Measurements from ENCODE around the gene HADHA. TPM values are rescaled to one million over a fixed set of nuclear protein-coding genes. Genes with fewer than 3 reads are reported as not detected.
A peak's percentile ranks its signal among the peaks of the same experiment; 100 is the strongest.

HADHA gene
- total and polyA plus RNA-seq, 4 experiments from 2014 or later: 89.1 to 126 (median 107) TPM

DNA sequence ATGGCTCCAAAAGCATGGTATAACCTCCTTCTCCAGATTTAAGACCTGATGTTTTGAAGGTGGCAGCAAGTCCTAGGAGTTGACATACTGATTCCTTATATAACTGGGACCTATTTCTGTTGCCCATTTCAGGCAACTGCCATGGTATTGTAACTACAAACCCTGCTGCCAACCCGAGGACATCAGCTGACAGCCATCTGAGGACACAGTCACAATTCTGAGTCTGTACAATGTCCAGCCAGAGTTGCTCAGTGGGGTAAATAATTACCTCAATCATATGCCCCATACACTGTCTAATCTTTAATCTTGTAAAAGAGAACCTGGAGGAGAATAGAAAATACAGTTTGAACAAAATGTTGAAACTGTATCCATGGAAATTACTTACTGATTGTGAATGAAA lies 80.2 kb downstream of the HADHA start:
- Mint-ChIP-seq H3K9me3 (no peaks in the 10 kb centered on the region), H3K27ac (no peak overlapping the region), H3K36me3 (no peaks in the 10 kb centered on the region), H3K27me3 (peaks cover 0 to 2% of the 10 kb centered on the region in 2 donors), H3K4me3 (no peak overlapping the region), H3K4me1 (no peaks in the 10 kb centered on the region)
- Histone ChIP-seq H3K27me3 (ENCODE audit: insufficient read depth, low read length) (no peaks in the 10 kb centered on the region), H3K4me3 (ENCODE audit: low read length in 2 of 2) (no peak overlapping the region), H3K4me1 (ENCODE audit: insufficient read depth, low read length) (no peaks in the 10 kb centered on the region), H3K9me3 (ENCODE audit: control insufficient read depth in 1 of 2, low read length in 2 of 2) (no peaks in the 10 kb centered on the region), H3K36me3 (ENCODE audit: insufficient read depth, low read length) (no peaks in the 10 kb centered on the region), H3K27ac (ENCODE audit: low read depth, low read length) (no peak overlapping the region)
- CTCF ChIA-PET (ENCODE audit: partially characterized antibody): no interaction called here
- POLR2A ChIA-PET (ENCODE audit: partially characterized antibody): no interaction called here
- intact Hi-C loops (cut with micrococcal nuclease): no loop called here
- DNase-seq: no peak

DNA sequence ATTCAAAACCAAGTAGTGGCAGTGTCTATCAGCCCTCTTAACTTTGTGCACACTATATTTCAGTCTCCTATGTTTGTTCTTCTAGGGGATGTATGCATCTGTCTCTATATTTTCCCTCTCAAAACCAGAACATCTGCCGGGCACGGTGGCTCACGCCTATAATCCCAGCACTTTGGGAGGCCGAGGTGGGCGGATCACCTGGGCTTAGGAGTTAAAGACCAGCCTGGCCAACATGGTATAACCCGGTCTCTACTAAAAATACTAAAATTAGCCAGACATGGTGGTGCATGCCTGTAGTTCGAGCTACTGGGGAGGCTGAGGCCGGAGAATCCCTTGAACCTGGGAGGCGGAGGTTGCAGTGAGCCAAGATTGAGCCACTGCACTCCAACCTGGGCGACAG lies 81.5 kb downstream of the HADHA start:
- Histone ChIP-seq H3K4me3 (ENCODE audit: low read length in 2 of 2) (no peak overlapping the region), H3K27ac (ENCODE audit: low read depth, low read length) (no peak overlapping the region), H3K36me3 (ENCODE audit: insufficient read depth, low read length) (no peaks in the 10 kb centered on the region), H3K4me1 (ENCODE audit: insufficient read depth, low read length) (no peaks in the 10 kb centered on the region), H3K27me3 (ENCODE audit: insufficient read depth, low read length) (no peaks in the 10 kb centered on the region), H3K9me3 (ENCODE audit: control insufficient read depth in 1 of 2, low read length in 2 of 2) (no peaks in the 10 kb centered on the region)
- no peak for DNase-seq
- H3K27me3 Mint-ChIP-seq: peaks cover 0 to 2% of the 10 kb centered on the region in 2 donors
- H3K9me3 Mint-ChIP-seq: no peaks in the 10 kb centered on the region
- no peak overlapping the region for H3K4me3 Mint-ChIP-seq
- POLR2A ChIA-PET (ENCODE audit: partially characterized antibody): no interaction called here
- H3K4me1 Mint-ChIP-seq: no peaks in the 10 kb centered on the region
- CTCF ChIA-PET (ENCODE audit: partially characterized antibody): no interaction called here
- H3K27ac Mint-ChIP-seq: no peak overlapping the region
- intact Hi-C loops (cut with micrococcal nuclease): no loop called here
- H3K36me3 Mint-ChIP-seq: no peaks in the 10 kb centered on the region

DNA sequence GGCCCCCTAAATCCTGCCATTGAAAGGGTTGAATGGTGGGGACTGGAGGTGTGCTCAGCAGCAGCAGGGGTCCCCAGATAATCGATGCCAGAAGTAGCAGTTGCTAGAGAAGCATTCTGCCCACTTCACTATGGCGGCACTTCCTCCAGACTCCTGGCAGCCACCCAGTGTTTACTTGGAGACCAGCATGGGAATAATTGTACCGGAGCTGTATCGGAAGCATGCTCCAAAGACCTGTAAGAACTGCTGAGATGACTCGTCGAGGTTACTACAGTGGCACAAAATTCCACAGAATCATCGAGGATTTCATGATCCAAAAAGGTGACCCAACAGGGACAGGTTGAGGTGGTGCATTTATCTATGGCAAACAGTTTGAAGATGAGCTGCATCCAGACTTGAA lies 82.5 kb downstream of the HADHA start:
- no peak overlapping the region for H3K4me3 Mint-ChIP-seq
- H3K27ac Mint-ChIP-seq: no peak overlapping the region
- no peak overlapping the region for H3K4me3 ChIP-seq (ENCODE audit: low read length in 2 of 2)
- no peaks in the 10 kb centered on the region for H3K27me3 ChIP-seq (ENCODE audit: insufficient read depth, low read length)
- DNase-seq: no peak
- no peaks in the 10 kb centered on the region for H3K4me1 ChIP-seq (ENCODE audit: insufficient read depth, low read length)
- intact Hi-C loops (cut with micrococcal nuclease): no loop called here
- no peaks in the 10 kb centered on the region for H3K9me3 Mint-ChIP-seq
- ChIA-PET CTCF (ENCODE audit: partially characterized antibody) (no interaction called here), POLR2A (ENCODE audit: partially characterized antibody) (no interaction called here)
- no peaks in the 10 kb centered on the region for H3K4me1 Mint-ChIP-seq
- H3K27me3 Mint-ChIP-seq: peaks cover 0 to 2% of the 10 kb centered on the region in 2 donors
- H3K27ac ChIP-seq (ENCODE audit: low read depth, low read length): no peak overlapping the region
- H3K36me3 Mint-ChIP-seq: no peaks in the 10 kb centered on the region
- H3K9me3 ChIP-seq (ENCODE audit: control insufficient read depth in 1 of 2, low read length in 2 of 2): no peaks in the 10 kb centered on the region
- H3K36me3 ChIP-seq (ENCODE audit: insufficient read depth, low read length): no peaks in the 10 kb centered on the region

DNA sequence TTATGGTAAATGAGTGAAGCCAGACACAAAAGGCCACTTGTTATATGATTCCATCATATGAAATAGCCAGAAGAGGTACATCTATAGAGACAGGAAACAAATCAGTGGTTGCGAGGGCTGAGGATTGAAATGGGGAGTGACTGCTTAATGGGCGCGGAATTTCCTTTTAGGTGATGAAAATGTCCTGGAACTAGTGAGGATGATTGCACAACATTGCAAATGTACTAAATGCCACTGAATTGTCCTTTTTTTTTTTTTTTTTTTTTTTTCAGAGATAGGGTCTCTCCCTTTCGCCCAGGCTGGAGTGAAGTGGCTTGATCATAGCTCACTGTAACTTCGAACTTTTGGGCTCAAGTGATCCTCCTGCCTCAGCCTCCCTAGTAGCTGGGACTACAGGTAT lies 86.9 kb downstream of the HADHA start:
- peaks cover 0 to 4% of the 10 kb centered on the region in 2 donors for H3K27me3 Mint-ChIP-seq
- H3K27ac ChIP-seq (ENCODE audit: low read depth, low read length): no peak overlapping the region
- H3K36me3 Mint-ChIP-seq: no peaks in the 10 kb centered on the region
- ChIA-PET POLR2A (ENCODE audit: partially characterized antibody) (no interaction called here), CTCF (ENCODE audit: partially characterized antibody) (interaction anchor here (1.4 kb wide), 1 partner anchor 166 kb away, joined by 5 read pairs; no protein-coding TSS in a partner anchor)
- peaks cover 0 to 2% (median 0%) of the 10 kb centered on the region in 8 donors for H3K9me3 Mint-ChIP-seq
- no peaks in the 10 kb centered on the region for H3K36me3 ChIP-seq (ENCODE audit: insufficient read depth, low read length)
- H3K4me3 Mint-ChIP-seq: no peak overlapping the region
- no peak overlapping the region for H3K4me3 ChIP-seq (ENCODE audit: low read length in 2 of 2)
- H3K4me1 Mint-ChIP-seq: no peaks in the 10 kb centered on the region
- no peaks in the 10 kb centered on the region for H3K9me3 ChIP-seq (ENCODE audit: control insufficient read depth in 1 of 2, low read length in 2 of 2)
- intact Hi-C loops (cut with micrococcal nuclease): no loop called here
- no peak overlapping the region for H3K27ac Mint-ChIP-seq
- no peak for DNase-seq
- H3K4me1 ChIP-seq (ENCODE audit: insufficient read depth, low read length): no peaks in the 10 kb centered on the region
- H3K27me3 ChIP-seq (ENCODE audit: insufficient read depth, low read length): no peaks in the 10 kb centered on the region

DNA sequence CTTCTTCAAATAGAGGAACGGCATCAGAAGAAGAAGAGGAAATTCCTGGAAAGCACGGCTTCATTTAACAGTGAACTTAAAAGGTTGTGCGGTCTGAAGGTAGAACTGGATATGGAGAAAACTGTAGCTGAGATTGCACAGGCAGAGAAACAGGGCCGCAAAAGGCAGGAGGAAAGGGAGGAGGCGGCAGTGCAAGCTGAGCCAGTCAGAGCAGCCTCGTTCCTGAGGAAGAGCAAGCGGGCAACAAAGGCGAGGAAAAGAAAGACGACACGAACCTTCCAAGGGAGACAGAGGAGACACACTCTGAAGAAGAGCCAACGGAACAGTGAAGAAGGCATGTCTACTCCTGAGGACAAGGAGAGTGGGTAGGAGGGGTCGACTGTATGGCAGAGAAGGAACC lies 94.2 kb downstream of the HADHA start:
- H3K27me3 ChIP-seq (ENCODE audit: insufficient read depth, low read length): peaks cover 6% of the 10 kb centered on the region
- no peaks in the 10 kb centered on the region for H3K4me1 ChIP-seq (ENCODE audit: insufficient read depth, low read length)
- Mint-ChIP-seq H3K27me3 (peaks cover 16 to 17% of the 10 kb centered on the region in 2 donors), H3K4me1 (peaks cover 0 to under 1% (median 0%) of the 10 kb centered on the region in 4 donors), H3K9me3 (peaks cover 0 to 2% (median 0%) of the 10 kb centered on the region in 8 donors), H3K27ac (no peak overlapping the region), H3K36me3 (peaks cover 0 to 3% of the 10 kb centered on the region in 2 donors), H3K4me3 (no peak overlapping the region)
- H3K4me3 ChIP-seq (ENCODE audit: low read length in 2 of 2): no peak overlapping the region
- ChIA-PET CTCF (ENCODE audit: partially characterized antibody) (interaction anchor here (1.1 to 1.3 kb wide), 2 partner anchors 35 to 199 kb away, joined by 3 read pairs; no protein-coding TSS in a partner anchor), POLR2A (ENCODE audit: partially characterized antibody) (no interaction called here)
- intact Hi-C loops (cut with micrococcal nuclease): no loop called here
- no peak for DNase-seq
- no peaks in the 10 kb centered on the region for H3K9me3 ChIP-seq (ENCODE audit: control insufficient read depth in 1 of 2, low read length in 2 of 2)
- no peaks in the 10 kb centered on the region for H3K36me3 ChIP-seq (ENCODE audit: insufficient read depth, low read length)
- H3K27ac ChIP-seq (ENCODE audit: low read depth, low read length): no peak overlapping the region

DNA sequence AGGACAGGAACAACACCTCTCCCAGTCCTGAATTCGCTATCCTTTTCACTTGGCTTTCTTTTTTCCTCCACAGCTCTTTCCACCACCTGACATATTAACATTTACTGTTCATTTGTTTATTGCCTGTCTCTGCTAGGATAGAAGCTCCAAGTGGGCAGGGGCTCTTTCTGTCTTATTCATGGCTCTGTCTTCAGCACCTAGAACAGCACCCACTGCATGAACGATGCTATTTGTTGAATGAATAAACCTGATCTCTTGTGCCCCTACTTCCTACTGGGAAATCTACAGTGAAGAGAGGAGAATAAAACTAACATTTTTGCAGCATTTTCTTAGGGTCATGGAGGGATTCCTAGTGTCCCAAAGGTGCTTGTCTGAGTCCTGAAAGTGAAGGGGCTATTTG lies 95.9 kb downstream of the HADHA start:
- peaks cover 0 to 4% (median 2%) of the 10 kb centered on the region in 4 donors for H3K4me1 Mint-ChIP-seq
- Histone ChIP-seq H3K27me3 (ENCODE audit: insufficient read depth, low read length) (peaks cover 6% of the 10 kb centered on the region), H3K4me1 (ENCODE audit: insufficient read depth, low read length) (no peaks in the 10 kb centered on the region), H3K4me3 (ENCODE audit: low read length in 2 of 2) (no peak overlapping the region), H3K36me3 (ENCODE audit: insufficient read depth, low read length) (no peaks in the 10 kb centered on the region), H3K9me3 (ENCODE audit: control insufficient read depth in 1 of 2, low read length in 2 of 2) (no peaks in the 10 kb centered on the region), H3K27ac (ENCODE audit: low read depth, low read length) (no peak overlapping the region)
- H3K4me3 Mint-ChIP-seq: no peak overlapping the region
- intact Hi-C loops (cut with micrococcal nuclease): no loop called here
- CTCF ChIA-PET (ENCODE audit: partially characterized antibody): interaction anchor here (2.1 to 6.8 kb wide), 2 partner anchors 156 to 197 kb away, joined by 15 to 70 read pairs; no protein-coding TSS in a partner anchor
- POLR2A ChIA-PET (ENCODE audit: partially characterized antibody): no interaction called here
- peak overlapping the region in 1 of 7 donors; percentile 3 for H3K27ac Mint-ChIP-seq
- DNase-seq: no peak
- H3K9me3 Mint-ChIP-seq: peaks cover 0 to 2% (median 0%) of the 10 kb centered on the region in 8 donors
- peaks cover 0 to 3% of the 10 kb centered on the region in 2 donors for H3K36me3 Mint-ChIP-seq
- peaks cover 16 to 17% of the 10 kb centered on the region in 2 donors for H3K27me3 Mint-ChIP-seq

DNA sequence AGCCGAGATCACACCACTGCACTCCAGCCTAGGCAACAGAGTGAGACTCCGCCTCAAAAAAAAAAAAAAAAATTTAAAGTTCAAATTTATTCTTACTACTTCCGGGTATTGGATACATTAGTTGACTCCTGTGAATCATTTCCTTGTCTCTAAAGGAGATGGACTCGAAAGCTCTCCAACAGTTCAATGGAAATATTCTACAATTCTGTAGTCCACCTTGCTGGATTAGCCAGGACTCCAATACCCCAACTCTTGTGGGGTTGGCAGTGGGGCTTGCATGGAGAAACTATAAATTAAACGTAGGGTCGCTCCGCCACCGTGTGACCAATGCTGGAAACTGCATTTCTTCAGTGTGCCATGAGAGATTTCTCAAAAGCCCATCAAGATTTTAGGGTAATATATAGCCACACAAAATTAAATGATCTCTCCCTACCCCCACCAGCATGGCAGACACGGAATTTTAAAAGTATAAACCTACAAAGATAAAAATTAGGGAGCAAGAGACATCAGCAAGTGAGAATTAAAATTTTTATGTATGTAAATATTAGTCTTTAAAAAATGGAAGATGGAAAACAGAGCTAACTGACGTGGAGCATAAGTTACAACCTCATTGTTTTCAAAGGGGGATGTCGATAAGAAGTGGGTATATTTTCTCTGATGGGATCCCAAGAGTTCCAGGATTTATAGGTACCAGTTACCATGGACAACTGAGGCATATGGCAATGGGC lies 99.3 kb downstream of the HADHA start:
- Histone ChIP-seq H3K9me3 (ENCODE audit: control insufficient read depth in 1 of 2, low read length in 2 of 2) (no peaks in the 10 kb centered on the region), H3K27me3 (ENCODE audit: insufficient read depth, low read length) (peaks cover 6% of the 10 kb centered on the region), H3K4me1 (ENCODE audit: insufficient read depth, low read length) (no peaks in the 10 kb centered on the region), H3K36me3 (ENCODE audit: insufficient read depth, low read length) (no peaks in the 10 kb centered on the region), H3K4me3 (ENCODE audit: low read length in 2 of 2) (no peak overlapping the region), H3K27ac (ENCODE audit: low read depth, low read length) (no peak overlapping the region)
- Mint-ChIP-seq H3K9me3 (peaks cover 0 to 2% (median 0%) of the 10 kb centered on the region in 8 donors), H3K4me3 (no peak overlapping the region), H3K36me3 (peaks cover 0 to 1% of the 10 kb centered on the region in 2 donors), H3K27me3 (peaks cover 9 to 10% of the 10 kb centered on the region in 2 donors), H3K27ac (no peak overlapping the region), H3K4me1 (peaks cover 0 to 4% (median 2%) of the 10 kb centered on the region in 4 donors)
- ChIA-PET POLR2A (ENCODE audit: partially characterized antibody) (interaction anchor here (0.7 to 2.2 kb wide), 3 partner anchors 40 to 154 kb away, joined by 3 to 10 read pairs (median 5); no protein-coding TSS in a partner anchor), CTCF (ENCODE audit: partially characterized antibody) (interaction anchor here (0.6 to 6.8 kb wide), 13 partner anchors 18 to 445 kb away, joined by 3 to 70 read pairs (median 4); partner anchors contain the start of gene ASXL2)
- DNase-seq: peak; percentile 47 to 58 (median 49)
- intact Hi-C loops (cut with micrococcal nuclease): loop anchor here (1.0 to 2.0 kb wide), 5 partner anchors 57 to 538 kb away; no protein-coding TSS in a partner anchor

All from CD4-positive, alpha-beta memory T cell (primary cell).